GM12875 (cell line): ENCODE measurements around the gene DGKH.
"Not testable (repeated sequence)": the region's sequence is repeated elsewhere in the genome, so short reads cannot be mapped to it uniquely, and the experiment has no call there.

ENCODE experiments used
- H3K4me3 ChIP-seq: one replicate; pipeline ENCODE4 v1.5.1; 2011; ENCODE audit warnings: low read depth, low read length, control low read depth
- CTCF ChIP-seq: IDR thresholded peaks from 2 replicates; pipeline ENCODE4 v1.5.1; 2011; ENCODE audit warnings: low read depth, mild to moderate bottlenecking, control low read depth, inconsistent platforms, low read length, moderate library complexity, borderline replicate concordance; ENCODE audit not compliant: insufficient read depth

Gene DGKH

DNA sequence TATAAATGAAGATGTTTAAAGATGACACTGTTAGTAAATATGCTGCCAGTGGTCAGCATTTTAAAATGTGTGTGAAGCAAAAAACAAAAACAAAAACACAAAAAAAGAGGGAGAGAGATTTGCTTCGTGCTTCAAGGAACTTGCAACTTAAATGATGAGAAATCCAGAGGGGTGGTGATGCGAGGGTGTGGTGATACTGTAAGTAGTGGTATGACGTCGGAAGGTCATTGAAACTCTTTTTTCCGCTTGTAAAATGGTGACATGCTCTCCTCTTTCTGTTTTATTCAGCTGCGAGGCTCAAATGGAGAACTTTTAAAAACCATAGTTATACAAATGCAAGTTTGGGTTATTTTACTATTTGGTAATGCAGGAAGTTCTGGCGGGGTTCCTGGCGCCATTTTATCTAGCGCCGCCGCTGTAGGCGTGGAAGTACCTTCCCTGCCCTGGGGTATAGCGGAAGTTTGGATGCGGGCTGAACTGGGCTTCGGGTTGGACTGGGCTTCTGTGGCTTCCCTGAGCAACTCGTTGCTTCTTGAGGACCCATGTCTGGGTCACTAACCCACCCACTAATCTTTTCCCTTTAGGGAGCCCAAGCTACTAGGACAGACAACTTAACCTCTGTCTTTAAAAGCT is 34.8 kb downstream of the DGKH start:
- TF ChIP-seq CTCF, result no peak
- H3K4me3 ChIP-seq, result no peak overlapping the region

DNA sequence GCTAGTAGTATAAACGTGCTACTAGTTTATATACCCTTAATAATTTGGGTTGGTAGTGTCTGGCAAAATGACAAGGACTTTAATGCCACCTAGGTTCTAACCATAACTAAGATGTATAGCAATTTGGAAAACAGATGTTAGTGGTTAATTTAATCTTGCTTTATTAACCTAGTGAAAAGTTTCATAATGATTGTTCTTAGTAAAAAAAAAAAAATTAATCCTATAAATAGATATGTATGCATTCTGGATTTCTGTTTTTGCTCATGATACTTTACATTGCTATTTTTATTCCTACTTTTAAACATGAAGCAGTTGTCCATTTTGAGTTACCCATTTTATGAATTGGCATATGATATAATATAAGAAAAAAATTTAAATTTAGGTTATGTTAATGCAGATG is 36.3 kb downstream of the DGKH start:
- no peak for TF ChIP-seq CTCF
- H3K4me3 ChIP-seq, result no peak overlapping the region

- H3K4me3 ChIP-seq, result no peak overlapping the region
- no peak for TF ChIP-seq CTCF
Measured at GRCh38 chr13:42086582-42086981, 38.1 kb downstream of the DGKH start.

GRCh38 chr13:42094516-42095040 is 46.1 kb downstream of the DGKH start:
- no peak overlapping the region for H3K4me3 ChIP-seq
- TF ChIP-seq CTCF, result no peak

DNA sequence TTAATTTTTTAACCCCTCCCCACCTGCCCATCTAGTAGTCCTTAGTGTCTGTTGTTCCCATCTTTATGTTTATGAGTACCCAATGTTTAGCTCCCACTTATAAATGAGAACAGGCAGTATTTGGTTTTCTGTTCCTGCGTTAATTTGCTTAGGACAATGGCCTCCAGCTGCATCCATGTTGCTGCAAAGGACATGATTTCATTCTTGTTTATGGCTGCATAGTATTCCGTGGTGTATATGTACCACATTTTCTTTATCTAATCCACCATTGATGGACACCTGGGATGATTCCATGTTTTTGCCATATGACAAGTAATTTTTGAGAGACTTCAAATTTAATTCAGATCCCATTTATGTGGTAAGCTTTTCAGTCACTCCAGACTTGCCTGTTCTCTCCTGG is 47.8 kb downstream of the DGKH start:
- H3K4me3 ChIP-seq, result not testable (repeated sequence)

- no peak overlapping the region for H3K4me3 ChIP-seq
- no peak for TF ChIP-seq CTCF
Measured at GRCh38 chr13:42099962-42100675, 51.7 kb downstream of the DGKH start.

DNA sequence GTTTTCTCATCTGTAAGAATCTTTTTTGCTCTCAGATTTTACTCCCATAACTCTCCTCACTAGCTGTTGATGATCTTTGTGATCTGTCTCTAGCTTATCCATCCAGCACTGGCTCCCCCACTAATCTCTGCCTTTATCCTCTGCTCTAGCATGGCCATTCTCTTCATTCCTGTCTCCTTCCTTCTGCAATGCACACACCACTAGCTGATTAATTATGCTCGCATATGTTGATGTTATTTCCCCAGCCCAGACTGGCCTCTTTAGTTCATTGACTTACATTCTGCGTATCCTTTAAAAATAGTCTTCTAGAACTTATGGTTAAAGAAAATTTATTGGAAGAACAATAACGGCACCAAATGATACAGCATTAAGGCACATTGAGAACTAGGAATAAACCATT is 52.5 kb downstream of the DGKH start:
- no peak for TF ChIP-seq CTCF
- no peak overlapping the region for H3K4me3 ChIP-seq
